ENCODE results near the gene COX6B1. TPM values are rescaled to one million over a fixed set of nuclear protein-coding genes. Genes with fewer than 3 reads are reported as not detected.
A peak's percentile ranks its signal among the peaks of the same experiment; 100 is the strongest.

COX6B1 gene
- total and polyA plus RNA-seq, 11 donors, result 944 to 4,659 (median 1,351) TPM

GRCh38 chr19:35619290-35619923, 28.7 kb upstream of the COX6B1 start:
- DNase-seq (no peak), ATAC-seq (no peak)
- no peaks in the 10 kb centered on the region for H3K9me3 ChIP-seq
- intact Hi-C loops (cut with DNase I), result loop anchor here in 1 of 10 donors (10.0 kb wide), 1 partner anchor 75 kb away; the partner anchor contains the start of gene TMEM147
- no peaks in the 10 kb centered on the region for H3K4me1 ChIP-seq
- peaks cover 0 to 31% (median 0%) of the 10 kb centered on the region in 9 donors for H3K36me3 ChIP-seq
- TF ChIP-seq CTCF (IDR thresholded peaks at IDR 0.05) (no peak), POLR2A (IDR thresholded peaks at IDR 0.05) (no peak)
- no peak overlapping the region for H3K27ac ChIP-seq
- WGBS, 4 donors, result 81 to 98% (median 96%) methylated on average over 5 to 12 of the region's 12 CpGs
- no peaks in the 10 kb centered on the region for H3K27me3 ChIP-seq
- H3K4me3 ChIP-seq, result no peak overlapping the region

GRCh38 chr19:35620001-35620400, 28.1 kb upstream of the COX6B1 start:
- intact Hi-C loops (cut with DNase I), result no loop called here
- no peaks in the 10 kb centered on the region for H3K27me3 ChIP-seq
- H3K36me3 ChIP-seq, result peaks cover 0 to 29% (median 0%) of the 10 kb centered on the region in 9 donors
- TF ChIP-seq POLR2A (IDR thresholded peaks at IDR 0.05), result no peak
- no peak for TF ChIP-seq CTCF (IDR thresholded peaks at IDR 0.05)
- no peak overlapping the region for H3K27ac ChIP-seq
- 91 to 96% (median 94%) methylated on average over 17 of the region's 17 CpGs for WGBS, 4 donors
- H3K4me3 ChIP-seq, result no peak overlapping the region
- no peak for ATAC-seq
- H3K9me3 ChIP-seq, result no peaks in the 10 kb centered on the region
- no peaks in the 10 kb centered on the region for H3K4me1 ChIP-seq
- DNase-seq, result no peak

GRCh38 chr19:35621708-35622107, 26.4 kb upstream of the COX6B1 start:
- 95 to 96% (median 95%) methylated on average over 9 of the region's 9 CpGs for WGBS, 4 donors
- ATAC-seq, result no peak
- intact Hi-C loops (cut with DNase I), result no loop called here

GRCh38 chr19:35622750-35623149, 25.4 kb upstream of the COX6B1 start:
- intact Hi-C loops (cut with DNase I), result no loop called here
- H3K27ac ChIP-seq, result no peak overlapping the region
- peak in 1 of 4 donors; percentile 37 for ATAC-seq

More at GRCh38 chr19:35621708-35622107, 26.4 kb upstream of the COX6B1 start:
- DNase-seq, result no peak
- Histone ChIP-seq H3K9me3 (no peaks in the 10 kb centered on the region), H3K27ac (no peak overlapping the region), H3K27me3 (no peaks in the 10 kb centered on the region), H3K4me1 (no peaks in the 10 kb centered on the region), H3K4me3 (no peak overlapping the region), H3K36me3 (peaks cover 0 to 19% (median 0%) of the 10 kb centered on the region in 9 donors)
- TF ChIP-seq POLR2A (IDR thresholded peaks at IDR 0.05) (no peak), CTCF (IDR thresholded peaks at IDR 0.05) (no peak)

More at GRCh38 chr19:35622750-35623149, 25.4 kb upstream of the COX6B1 start:
- no peaks in the 10 kb centered on the region for H3K9me3 ChIP-seq
- 90 to 95% (median 93%) methylated on average over 13 of the region's 13 CpGs for WGBS, 4 donors
- H3K4me1 ChIP-seq, result peaks cover 0 to 2% (median 0%) of the 10 kb centered on the region in 12 donors
- H3K4me3 ChIP-seq, result no peak overlapping the region
- no peaks in the 10 kb centered on the region for H3K27me3 ChIP-seq
- peaks cover 0 to 14% (median 0%) of the 10 kb centered on the region in 9 donors for H3K36me3 ChIP-seq
- DNase-seq, result no peak
- no peak for TF ChIP-seq POLR2A (IDR thresholded peaks at IDR 0.05)
- no peak for TF ChIP-seq CTCF (IDR thresholded peaks at IDR 0.05)

Measured in heart left ventricle (tissue), 16 donors.